Muscle of leg (tissue), 11 donors: ENCODE data around the gene SLC6A11. TPM values are rescaled to one million over a fixed set of nuclear protein-coding genes. Genes with fewer than 3 reads are reported as not detected.

Experiments
- DNase-seq: peaks from one replicate; pipeline ENCODE4 v3.0.0; 2013
- H3K27ac ChIP-seq: one replicate; pipeline ENCODE4 v1.5.1; 2013; ENCODE audit warnings: mild to moderate bottlenecking, low read length, control low read depth
- H3K27me3 ChIP-seq: one replicate; pipeline ENCODE4 v1.6.1; 2013; ENCODE audit warnings: low read length; ENCODE audit not compliant: control insufficient read depth, insufficient read depth
- H3K36me3 ChIP-seq: one replicate; pipeline ENCODE4 v1.6.1; 2013; ENCODE audit warnings: low read length; ENCODE audit not compliant: control insufficient read depth, insufficient read depth
- H3K4me1 ChIP-seq: one replicate; pipeline ENCODE4 v1.6.1; 2013; ENCODE audit warnings: low read length; ENCODE audit not compliant: control insufficient read depth, insufficient read depth
- H3K4me3 ChIP-seq: one replicate; pipeline ENCODE4 v1.5.1; 2013; ENCODE audit warnings: low read length, control low read depth
- H3K9me3 ChIP-seq: replicated peaks from 2 replicates; pipeline ENCODE4 v1.6.1; 2013; ENCODE audit warnings: low read depth, low read length; ENCODE audit not compliant: control insufficient read depth
- WGBS: methylation state at CpG from one replicate; pipeline ENCODE4 v1.1.5; 2013; ENCODE audit warnings: missing lambda C conversion rate; ENCODE audit not compliant: insufficient coverage; 5-methylcytosine and 5-hydroxymethylcytosine counted together
- polyA plus RNA-seq, 8 donors: library from polyadenylated mRNA; unstranded; fragments of 120-200 nt; gene quantifications; one replicate each; pipeline versions ENCODE4 v1.2.1 to v1.2.3, GENCODE V29; 2013; ENCODE audit warnings: inconsistent platforms in 1 of 8, low replicate concordance in 1 of 8; ENCODE audit not compliant: insufficient read length in 8 of 8, insufficient read depth in 1 of 8
- total RNA-seq: library from RNA; stranded (reverse); fragments of 120-200 nt; gene quantifications from one replicate; pipeline ENCODE4 v1.2.4, GENCODE V29; 2013

Gene SLC6A11
- total and polyA plus RNA-seq, 9 donors: under 0.01 to 0.23 (median 0.07) TPM; not detected in 4

GRCh38 chr3:10911350-10912002 is 95.4 kb downstream of the SLC6A11 start:
- H3K27ac ChIP-seq: no peak overlapping the region
- DNase-seq: no peak
- H3K9me3 ChIP-seq: peaks cover 12% of the 10 kb centered on the region
- no peak overlapping the region for H3K4me3 ChIP-seq
- WGBS: no CpG with 5 or more reads among the region's 2 CpGs
- H3K4me1 ChIP-seq: no peaks in the 10 kb centered on the region
- no peaks in the 10 kb centered on the region for H3K36me3 ChIP-seq
- peaks cover 13% of the 10 kb centered on the region for H3K27me3 ChIP-seq

GRCh38 chr3:10912786-10913185 is 96.8 kb downstream of the SLC6A11 start:
- no peak overlapping the region for H3K27ac ChIP-seq
- no peak overlapping the region for H3K4me3 ChIP-seq
- H3K9me3 ChIP-seq: peaks cover 4% of the 10 kb centered on the region
- H3K27me3 ChIP-seq: peaks cover 13% of the 10 kb centered on the region
- no peak for DNase-seq
- no peaks in the 10 kb centered on the region for H3K4me1 ChIP-seq
- 67% methylated on average over 1 of the region's 3 CpGs for WGBS
- H3K36me3 ChIP-seq: no peaks in the 10 kb centered on the region

- no peak overlapping the region for H3K4me3 ChIP-seq
- no peak for DNase-seq
- H3K27ac ChIP-seq: no peak overlapping the region
- H3K9me3 ChIP-seq: no peaks in the 10 kb centered on the region
- peaks cover 13% of the 10 kb centered on the region for H3K27me3 ChIP-seq
- no peaks in the 10 kb centered on the region for H3K36me3 ChIP-seq
- no CpG with 5 or more reads among the region's 5 CpGs for WGBS
- no peaks in the 10 kb centered on the region for H3K4me1 ChIP-seq
Observed at GRCh38 chr3:10915376-10915775, 99.3 kb downstream of the SLC6A11 start.

GRCh38 chr3:10917176-10917575 is 101.1 kb downstream of the SLC6A11 start:
- H3K27me3 ChIP-seq: peaks cover 12% of the 10 kb centered on the region
- no peaks in the 10 kb centered on the region for H3K9me3 ChIP-seq
- H3K4me3 ChIP-seq: no peak overlapping the region
- no peaks in the 10 kb centered on the region for H3K36me3 ChIP-seq
- 71% methylated on average over 3 of the region's 3 CpGs for WGBS
- H3K4me1 ChIP-seq: no peaks in the 10 kb centered on the region
- DNase-seq: no peak
- H3K27ac ChIP-seq: no peak overlapping the region

- WGBS: 85% methylated on average over 9 of the region's 11 CpGs
- H3K4me3 ChIP-seq: no peak overlapping the region
- H3K27ac ChIP-seq: no peak overlapping the region
Observed at GRCh38 chr3:10918011-10918410, 102.0 kb downstream of the SLC6A11 start.

GRCh38 chr3:10919636-10920035 is 103.6 kb downstream of the SLC6A11 start:
- no peak for DNase-seq
- Histone ChIP-seq H3K9me3 (no peaks in the 10 kb centered on the region), H3K36me3 (no peaks in the 10 kb centered on the region), H3K4me3 (no peak overlapping the region), H3K27ac (no peak overlapping the region), H3K4me1 (no peaks in the 10 kb centered on the region), H3K27me3 (peaks cover 5% of the 10 kb centered on the region)
- WGBS: 69% methylated on average over 4 of the region's 5 CpGs

More at GRCh38 chr3:10918011-10918410, 102.0 kb downstream of the SLC6A11 start:
- no peaks in the 10 kb centered on the region for H3K36me3 ChIP-seq
- H3K4me1 ChIP-seq: no peaks in the 10 kb centered on the region
- no peaks in the 10 kb centered on the region for H3K9me3 ChIP-seq
- no peak for DNase-seq
- H3K27me3 ChIP-seq: peaks cover 8% of the 10 kb centered on the region

GRCh38 chr3:10925436-10926255 is 109.6 kb downstream of the SLC6A11 start:
- 86% methylated on average over 4 of the region's 14 CpGs for WGBS
- peaks cover 4% of the 10 kb centered on the region for H3K27me3 ChIP-seq
- no peaks in the 10 kb centered on the region for H3K9me3 ChIP-seq
- peaks cover 8% of the 10 kb centered on the region for H3K4me1 ChIP-seq
- H3K27ac ChIP-seq: no peak overlapping the region
- no peak for DNase-seq
- no peaks in the 10 kb centered on the region for H3K36me3 ChIP-seq
- no peak overlapping the region for H3K4me3 ChIP-seq

- Histone ChIP-seq H3K36me3 (no peaks in the 10 kb centered on the region), H3K27ac (no peak overlapping the region), H3K27me3 (peaks cover 4% of the 10 kb centered on the region), H3K9me3 (no peaks in the 10 kb centered on the region), H3K4me3 (no peak overlapping the region), H3K4me1 (peaks cover 11% of the 10 kb centered on the region)
- 78% methylated on average over 13 of the region's 13 CpGs for WGBS
- no peak for DNase-seq
Observed at GRCh38 chr3:10926256-10926810, 110.3 kb downstream of the SLC6A11 start.

- no peak overlapping the region for H3K4me3 ChIP-seq
- no peak for DNase-seq
- H3K27me3 ChIP-seq: peaks cover 4% of the 10 kb centered on the region
- no peaks in the 10 kb centered on the region for H3K9me3 ChIP-seq
- peaks cover 15% of the 10 kb centered on the region for H3K4me1 ChIP-seq
- WGBS: 51% methylated on average over 12 of the region's 16 CpGs
- H3K27ac ChIP-seq: no peak overlapping the region
- no peaks in the 10 kb centered on the region for H3K36me3 ChIP-seq
Observed at GRCh38 chr3:10926811-10927521, 110.9 kb downstream of the SLC6A11 start.

GRCh38 chr3:10927551-10927950 is 111.5 kb downstream of the SLC6A11 start:
- Histone ChIP-seq H3K4me3 (no peak overlapping the region), H3K9me3 (no peaks in the 10 kb centered on the region), H3K27me3 (peaks cover 4% of the 10 kb centered on the region), H3K27ac (no peak overlapping the region), H3K36me3 (no peaks in the 10 kb centered on the region), H3K4me1 (peaks cover 15% of the 10 kb centered on the region)
- DNase-seq: no peak
- 50% methylated on average over 3 of the region's 4 CpGs for WGBS
